H1 (cell line): Measurements from ENCODE around the gene TTC8. TPM values are rescaled to one million over a fixed set of nuclear protein-coding genes. Genes with fewer than 3 reads are reported as not detected.

Experiments
- CTCF ChIA-PET: fragments of 300-600 bp; sonication (Branson Sonifier 250); formaldehyde crosslinking; loops from one replicate; lab custom pipeline; 2021; ENCODE audit not compliant: partially characterized antibody; lab: Charles Lee
- POLR2A ChIA-PET: fragments of 300-600 bp; sonication (Branson Sonifier 250); formaldehyde crosslinking; loops from one replicate; lab custom pipeline; 2021; ENCODE audit warnings: inconsistent platforms; ENCODE audit not compliant: partially characterized antibody; lab: Charles Lee
- DNase-seq, 2 experiments: peaks; one replicate each; pipeline versions ENCODE4 v3.0.0 to v3.0.0-alpha.2; 2010 to 2022; ENCODE audit warnings: low spot score in 2 of 2, low read depth in 1 of 2, mixed read lengths in 1 of 2
- FAIRE-seq: peaks from 2 replicates; lab custom pipeline; 2011; peaks lifted over from hg19 to GRCh38; lab: Jason Lieb, UNC
- H2AFZ ChIP-seq: 2 replicates; pipeline ENCODE4 v1.8.1; 2012; ENCODE audit warnings: low read length, inconsistent platforms
- H2AK5ac ChIP-seq: 2 replicates; pipeline ENCODE4 v1.6.1; 2013; ENCODE audit warnings: low read depth, low read length
- H2BK120ac ChIP-seq: replicated peaks from 2 replicates; pipeline ENCODE3; 2013; ENCODE audit warnings: low read depth, low read length, inconsistent platforms
- H2BK12ac ChIP-seq: 2 replicates; pipeline ENCODE4 v1.6.1; 2013; ENCODE audit warnings: low read depth, low read length
- H2BK15ac ChIP-seq: 2 replicates; pipeline ENCODE4 v1.6.1; 2013; ENCODE audit warnings: low read length
- H2BK20ac ChIP-seq: 2 replicates; pipeline ENCODE4 v1.6.1; 2013; ENCODE audit warnings: low read length
- H2BK5ac ChIP-seq: 2 replicates; pipeline ENCODE4 v1.6.1; 2013; ENCODE audit warnings: low read depth, low read length
- H3K14ac ChIP-seq: 2 replicates; pipeline ENCODE4 v1.6.1; 2013; ENCODE audit warnings: inconsistent platforms; ENCODE audit not compliant: insufficient read length
- H3K18ac ChIP-seq: 2 replicates; pipeline ENCODE4 v1.6.1; 2013; ENCODE audit warnings: low read length; ENCODE audit errors: extremely low read depth
- H3K23ac ChIP-seq: 2 replicates; pipeline ENCODE4 v1.6.1; 2013; ENCODE audit warnings: inconsistent platforms; ENCODE audit not compliant: insufficient read length
- H3K23me2 ChIP-seq: 2 replicates; pipeline ENCODE4 v1.6.1; 2013; ENCODE audit warnings: low read depth, low read length
- H3K27ac ChIP-seq: 2 replicates; pipeline ENCODE4 v1.6.1; 2011; ENCODE audit warnings: low read depth, low read length, inconsistent platforms
- H3K27me3 ChIP-seq, 4 experiments: replicated peaks in 1 of 4; 1 replicate in 1 of 4; 2 replicates in 3 of 4; pipeline versions ENCODE4 v1.6.1 to v1.8.1; 2011 to 2013; ENCODE audit warnings: low read length in 3 of 4, mild to moderate bottlenecking in 3 of 4, inconsistent platforms in 2 of 4, mixed read lengths in 2 of 4, moderate library complexity in 1 of 4; ENCODE audit not compliant: control insufficient read depth in 3 of 4, insufficient read depth in 3 of 4; ENCODE audit errors: extremely low read depth in 1 of 4
- H3K36me3 ChIP-seq, 4 experiments: 2 replicates each; pipeline versions ENCODE4 v1.6.1 to v1.8.1; 2011 to 2013; ENCODE audit warnings: mild to moderate bottlenecking in 4 of 4, low read length in 3 of 4, moderate library complexity in 2 of 4, control low read depth in 1 of 4, inconsistent platforms in 1 of 4; ENCODE audit not compliant: insufficient read depth in 4 of 4, control insufficient read depth in 2 of 4
- H3K4ac ChIP-seq: replicated peaks from 2 replicates; pipeline ENCODE3; 2013; ENCODE audit warnings: low read length, low read depth, mixed read lengths, inconsistent platforms; ENCODE audit not compliant: insufficient read length
- H3K4me1 ChIP-seq, 4 experiments: replicated peaks in 1 of 4; 1 replicate in 1 of 4; 2 replicates in 3 of 4; pipeline versions ENCODE4 v1.6.1 to v1.8.1; 2011 to 2013; ENCODE audit warnings: low read length in 3 of 4, inconsistent platforms in 2 of 4, mixed read lengths in 1 of 4; ENCODE audit not compliant: insufficient read depth in 4 of 4, control insufficient read depth in 3 of 4
- H3K4me2 ChIP-seq, 2 experiments: 2 replicates each; pipeline versions ENCODE4 v1.6.1 to v1.8.1; 2011 to 2013; ENCODE audit warnings: low read depth in 2 of 2, low read length in 2 of 2, control low read depth in 1 of 2, inconsistent platforms in 1 of 2, mild to moderate bottlenecking in 1 of 2; ENCODE audit not compliant: insufficient read depth in 1 of 2
- H3K4me3 ChIP-seq, 4 experiments: fragments of 200-600, 300-600 bp in 1 of 4; sonication (generic), shearing (Covaris generic), sonication (Bioruptor Twin) in 1 of 4; 2 replicates each; pipeline versions ENCODE4 v1.5.1 to v1.8.1; 2011 to 2016; ENCODE audit warnings: low read length in 4 of 4, low read depth in 3 of 4, control low read depth in 2 of 4, inconsistent platforms in 2 of 4, mild to moderate bottlenecking in 2 of 4, mixed read lengths in 1 of 4, moderate library complexity in 1 of 4; ENCODE audit not compliant: insufficient read depth in 2 of 4; ENCODE audit errors: extremely low read depth in 1 of 4
- H3K56ac ChIP-seq: replicated peaks from 2 replicates; pipeline ENCODE3; 2013; ENCODE audit warnings: low read depth, mild to moderate bottlenecking, mixed read lengths, low read length, inconsistent platforms; ENCODE audit not compliant: insufficient read length
- H3K79me1 ChIP-seq: 2 replicates; pipeline ENCODE4 v1.6.1; 2013; ENCODE audit warnings: low read depth, low read length, control low read depth
- H3K79me2 ChIP-seq, 2 experiments: 2 replicates each; pipeline versions ENCODE4 v1.6.1 to v1.8.1; 2012 to 2013; ENCODE audit warnings: low read length in 2 of 2, mild to moderate bottlenecking in 2 of 2, inconsistent platforms in 1 of 2; ENCODE audit not compliant: insufficient read depth in 2 of 2, control insufficient read depth in 1 of 2
- H3K9ac ChIP-seq, 4 experiments: replicated peaks in 1 of 4; 1 replicate in 1 of 4; 2 replicates in 3 of 4; pipeline versions ENCODE4 v1.6.1 to v1.8.1; 2011 to 2013; ENCODE audit warnings: low read depth in 3 of 4, low read length in 3 of 4, control low read depth in 2 of 4, mild to moderate bottlenecking in 2 of 4, moderate library complexity in 2 of 4, inconsistent platforms in 1 of 4; ENCODE audit errors: extremely low read depth in 1 of 4
- H3K9me3 ChIP-seq, 2 experiments: 2 replicates each; pipeline versions ENCODE4 v1.6.1 to v1.8.1; 2012 to 2013; ENCODE audit warnings: mild to moderate bottlenecking in 2 of 2, moderate library complexity in 2 of 2, control low read depth in 1 of 2, inconsistent platforms in 1 of 2, low read depth in 1 of 2, low read length in 1 of 2, mixed read lengths in 1 of 2; ENCODE audit not compliant: insufficient read depth in 2 of 2
- H4K20me1 ChIP-seq, 2 experiments: replicated peaks in 1 of 2; 2 replicates each; pipeline versions ENCODE3 to v1.8.1; 2011 to 2013; ENCODE audit warnings: inconsistent platforms in 2 of 2, low read length in 2 of 2, mild to moderate bottlenecking in 1 of 2; ENCODE audit not compliant: insufficient read depth in 2 of 2, control insufficient read depth in 1 of 2
- H4K5ac ChIP-seq: 2 replicates; pipeline ENCODE4 v1.6.1; 2013; ENCODE audit warnings: low read length, low read depth, mixed read lengths, inconsistent platforms; ENCODE audit not compliant: insufficient read length
- H4K8ac ChIP-seq: 2 replicates; pipeline ENCODE4 v1.8.0; 2013; ENCODE audit warnings: mild to moderate bottlenecking, moderate library complexity, low read length, inconsistent platforms; ENCODE audit not compliant: insufficient read depth; ENCODE audit errors: extremely low read depth
- H4K91ac ChIP-seq: replicated peaks from 2 replicates; pipeline ENCODE3; 2013; ENCODE audit warnings: low read length, mixed read lengths, inconsistent platforms; ENCODE audit not compliant: insufficient read length
- CHD2 ChIP-seq: IDR thresholded peaks from 2 replicates; pipeline ENCODE4 v1.6.1; 2012; ENCODE audit warnings: low read length, improper control_type of control experiment
- FOSL1 ChIP-seq: IDR thresholded peaks from 2 replicates; pipeline ENCODE4 v1.6.1; 2011; ENCODE audit warnings: mild to moderate bottlenecking, low read depth, low read length, moderate library complexity; ENCODE audit not compliant: insufficient read depth
- HDAC2 ChIP-seq, 2 experiments: fragments of 300-600 bp in 1 of 2; sonication (generic) in 1 of 2; IDR thresholded peaks; 2 replicates each; pipeline ENCODE4 v1.6.1; 2011 to 2012; ENCODE audit warnings: low read depth in 2 of 2, low read length in 2 of 2, mild to moderate bottlenecking in 2 of 2, moderate library complexity in 2 of 2, borderline replicate concordance in 1 of 2, inconsistent platforms in 1 of 2
- KDM4A ChIP-seq: IDR thresholded peaks from one replicate; pipeline ENCODE4 v1.7.1; 2012; ENCODE audit warnings: low read depth, mild to moderate bottlenecking, moderate library complexity, low read length, inconsistent platforms; ENCODE audit not compliant: severe bottlenecking
- POLR2A ChIP-seq, 2 experiments: IDR thresholded peaks; 1 replicate in 1 of 2; 2 replicates in 1 of 2; pipeline ENCODE4 v1.6.1; 2011; ENCODE audit warnings: low read depth in 2 of 2, low read length in 2 of 2, mild to moderate bottlenecking in 2 of 2; ENCODE audit errors: control extremely low read depth in 1 of 2
- RAD21 ChIP-seq, 2 experiments: IDR thresholded peaks in 1 of 2; conservative IDR thresholded peaks in 1 of 2; 2 replicates each; pipeline ENCODE4 v1.6.1; 2011; ENCODE audit warnings: low read depth in 2 of 2, low read length in 2 of 2, improper control_type of control experiment in 1 of 2, inconsistent platforms in 1 of 2, mild to moderate bottlenecking in 1 of 2, moderate library complexity in 1 of 2
- RXRA ChIP-seq: IDR thresholded peaks from 2 replicates; pipeline ENCODE4 v1.6.1; 2011; ENCODE audit warnings: low read depth, mild to moderate bottlenecking, low read length, moderate library complexity; ENCODE audit not compliant: insufficient read depth
- SIRT6 ChIP-seq: IDR thresholded peaks from one replicate; pipeline ENCODE4 v1.7.1; 2012; ENCODE audit warnings: low read length, inconsistent platforms
- SP1 ChIP-seq: IDR thresholded peaks from 2 replicates; pipeline ENCODE4 v1.6.1; 2011; ENCODE audit warnings: low read depth, low read length
- TAF1 ChIP-seq: IDR thresholded peaks from 2 replicates; pipeline ENCODE4 v1.6.1; 2011; ENCODE audit warnings: mild to moderate bottlenecking, low read depth, low read length
- TCF12 ChIP-seq: IDR thresholded peaks from 2 replicates; pipeline ENCODE4 v1.6.1; 2011; ENCODE audit warnings: low read depth, mild to moderate bottlenecking, low read length
- YY1 ChIP-seq: IDR thresholded peaks from 2 replicates; pipeline ENCODE4 v1.6.1; 2011; ENCODE audit warnings: low read depth, mild to moderate bottlenecking, low read length
- WGBS, 2 experiments: shearing (Covaris generic) in 1 of 2; methylation state at CpG; one replicate each; pipeline versions ENCODE4 v1.1.6 to v1.1.7; 2013 to 2015; ENCODE audit warnings: low lambda C conversion rate in 2 of 2, mixed read lengths in 2 of 2, inconsistent platforms in 1 of 2, low coverage in 1 of 2, missing lambda C conversion rate in 1 of 2; ENCODE audit not compliant: insufficient replicate concordance in 2 of 2, insufficient coverage in 1 of 2, insufficient read length in 1 of 2; ENCODE audit errors: extremely low coverage in 1 of 2, missing lambda C conversion rate in 1 of 2; 5-methylcytosine and 5-hydroxymethylcytosine counted together
- polyA plus RNA-seq, 7 experiments: library from polyadenylated mRNA; depleted of rRNA in 3 of 7; stranded (reverse) in 5 of 7; unstranded in 2 of 7; fragments of >200 nt in 5 of 7; fragments of 200-250 nt in 2 of 7; gene quantifications; 1 replicate in 5 of 7; 2 replicates in 1 of 7; 4 replicates in 1 of 7; pipeline versions ENCODE4 v1.2.1 to v1.2.3, GENCODE V29; 2011 to 2013; ENCODE audit warnings: missing spikeins in 2 of 7, mixed read lengths in 2 of 7
- total RNA-seq: library from RNA; stranded (reverse); fragmentation: NEBNext Ultra II Directional; extraction: Animal tissue kit (Norgen Biotek cat#: 25700); gene quantifications from 2 replicates; pipeline ENCODE4 v1.2.1, GENCODE V29; 2021

The TTC8 gene
- total and polyA plus RNA-seq, 2 of the 8 experiments (the other 6 are each of a cell fraction or from before 2014, with no cell fraction given) = 13.1 to 13.5 TPM

DNA sequence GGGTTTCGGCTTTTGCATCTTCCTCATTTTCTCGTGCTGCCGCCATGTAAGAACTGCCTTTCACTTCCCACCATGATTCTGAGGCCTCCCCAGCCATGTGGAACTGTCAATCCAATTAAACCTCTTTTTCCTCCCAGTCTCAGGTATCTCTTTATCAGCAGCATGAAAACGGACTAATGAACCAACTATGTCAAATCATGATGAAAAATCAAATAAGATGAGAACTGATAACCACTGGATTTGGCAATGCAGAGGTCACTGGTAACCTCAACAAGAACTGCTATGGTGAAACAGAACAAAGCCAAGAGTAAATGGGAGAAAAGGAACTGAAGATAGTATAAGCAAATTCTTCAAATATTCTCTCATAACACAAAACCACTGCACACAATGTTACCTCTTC is 37.7 kb upstream of the TTC8 start:
- CTCF ChIA-PET = no interaction called here
- no peak overlapping the region for H2BK20ac ChIP-seq

More for the DNA sequence above, 37.7 kb upstream of the TTC8 start:
- Histone ChIP-seq H3K18ac (no peak overlapping the region), H3K4me2 (no peak overlapping the region), H4K8ac (no peak overlapping the region), H4K91ac (no peak overlapping the region), H2AK5ac (no peak overlapping the region), H2BK5ac (no peak overlapping the region), H3K36me3 (peaks cover 0 to 4% (median 0%) of the 10 kb centered on the region in 4 experiments; a peak in 1 of 8 replicates), H3K79me1 (no peaks in the 10 kb centered on the region), H4K20me1 (no peaks in the 10 kb centered on the region), H3K23me2 (peaks cover 2% of the 10 kb centered on the region; the same call in 1 of the 2 replicates), H2AFZ (no peak overlapping the region), H2BK12ac (no peak overlapping the region), H3K9ac (no peak overlapping the region), H2BK15ac (no peak overlapping the region), H3K27ac (no peak overlapping the region), H3K9me3 (peaks cover 14 to 18% of the 10 kb centered on the region in 2 experiments), H3K79me2 (no peaks in the 10 kb centered on the region), H2BK120ac (no peak overlapping the region), H3K23ac (no peak overlapping the region), H3K4me3 (no peak overlapping the region), H4K5ac (no peak overlapping the region), H3K56ac (no peak overlapping the region), H3K14ac (no peak overlapping the region), H3K4ac (no peak overlapping the region), H3K27me3 (peaks cover 4 to 22% (median 11%) of the 10 kb centered on the region in 4 experiments), H3K4me1 (no peaks in the 10 kb centered on the region)
- FAIRE-seq (no peak), DNase-seq (no peak)
- 85% methylated on average over 4 of the region's 4 CpGs; no CpG with 5 or more reads in 1 of the 2 experiments for WGBS, 2 experiments
- POLR2A ChIA-PET = no interaction called here
- TF ChIP-seq TCF12 = no peak
- no peak for TF ChIP-seq RAD21 (IDR thresholded peaks at IDR 0.05 in 1 of 2, conservative IDR thresholded peaks at IDR 0.05 in 1 of 2; ENCODE audit: low read depth in 2 of 2, low read length in 2 of 2)
- TF ChIP-seq RXRA = no peak
- no peak for TF ChIP-seq YY1
- TF ChIP-seq CHD2 = no peak
- no peak for TF ChIP-seq FOSL1
- TF ChIP-seq KDM4A = no peak
- no peak for TF ChIP-seq SP1
- TF ChIP-seq POLR2A (IDR thresholded peaks at IDR 0.05; ENCODE audit: control extremely low read depth in 1 of 2, low read depth in 2 of 2, low read length in 2 of 2) = no peak
- no peak for TF ChIP-seq TAF1
- no peak for TF ChIP-seq SIRT6
- TF ChIP-seq HDAC2 (IDR thresholded peaks at IDR 0.05; ENCODE audit: borderline replicate concordance in 1 of 2, low read depth in 2 of 2, low read length in 2 of 2) = no peak
